ENCODE results near the gene TPO.
"Not testable (repeated sequence)": the region's sequence is repeated elsewhere in the genome, so short reads cannot be mapped to it uniquely, and the experiment has no call there.

TPO gene

GRCh38 chr2:1484131-1484884 lies 71.0 kb downstream of the TPO start:
- DNase-seq (ENCODE audit: low spot score) = no peak

GRCh38 chr2:1486670-1487069 lies 73.4 kb downstream of the TPO start:
- no peak for DNase-seq (ENCODE audit: low spot score)

GRCh38 chr2:1487758-1488157 lies 74.5 kb downstream of the TPO start:
- DNase-seq (ENCODE audit: low spot score) = no peak

GRCh38 chr2:1488181-1488671 lies 75.0 kb downstream of the TPO start:
- no peak for DNase-seq (ENCODE audit: low spot score)

- no peak for DNase-seq (ENCODE audit: low spot score)
Observed at GRCh38 chr2:1488851-1489250, 75.6 kb downstream of the TPO start.

- DNase-seq (ENCODE audit: low spot score) = no peak
Observed at GRCh38 chr2:1489486-1489885, 76.2 kb downstream of the TPO start.

GRCh38 chr2:1490381-1490780 lies 77.1 kb downstream of the TPO start:
- not testable (repeated sequence) for DNase-seq (ENCODE audit: low spot score)

- DNase-seq (ENCODE audit: low spot score) = no peak
Observed at GRCh38 chr2:1491751-1492150, 78.5 kb downstream of the TPO start.

- DNase-seq (ENCODE audit: low spot score) = not testable (repeated sequence)
Observed at GRCh38 chr2:1492231-1492630, 79.0 kb downstream of the TPO start.

- no peak for DNase-seq (ENCODE audit: low spot score)
Observed at GRCh38 chr2:1492711-1493430, 79.6 kb downstream of the TPO start.

- no peak for DNase-seq (ENCODE audit: low spot score)
Observed at GRCh38 chr2:1493431-1494126, 80.3 kb downstream of the TPO start.

GRCh38 chr2:1494257-1494656 lies 81.0 kb downstream of the TPO start:
- DNase-seq (ENCODE audit: low spot score) = no peak

GRCh38 chr2:1494906-1495305 lies 81.6 kb downstream of the TPO start:
- no peak for DNase-seq (ENCODE audit: low spot score)

GRCh38 chr2:1495676-1496358 lies 82.6 kb downstream of the TPO start:
- DNase-seq (ENCODE audit: low spot score) = no peak

- DNase-seq (ENCODE audit: low spot score) = no peak
Observed at GRCh38 chr2:1496359-1496821, 83.1 kb downstream of the TPO start.

GRCh38 chr2:1497122-1497611 lies 83.9 kb downstream of the TPO start:
- DNase-seq (ENCODE audit: low spot score) = no peak

- no peak for DNase-seq (ENCODE audit: low spot score)
Observed at GRCh38 chr2:1498176-1498575, 84.9 kb downstream of the TPO start.

GRCh38 chr2:1499033-1499795 lies 86.0 kb downstream of the TPO start:
- no peak for DNase-seq (ENCODE audit: low spot score)

- no peak for DNase-seq (ENCODE audit: low spot score)
Observed at GRCh38 chr2:1501038-1501851, 88.0 kb downstream of the TPO start.

GRCh38 chr2:1501991-1502390 lies 88.7 kb downstream of the TPO start:
- no peak for DNase-seq (ENCODE audit: low spot score)

Measured in germinal center (tissue), 1 donor.